PC-3 (cell line): ENCODE data around the gene DCDC2. TPM values are rescaled to one million over a fixed set of nuclear protein-coding genes. Genes with fewer than 3 reads are reported as not detected.
"Not testable (repeated sequence)": the region's sequence is repeated elsewhere in the genome, so short reads cannot be mapped to it uniquely, and the experiment has no call there.

Experiments used
- ATAC-seq: fragments of 200-7000 bp; cut with Tn5 transposase; 2 replicates; pipeline ENCODE4 v1.9.1; 2020; ENCODE audit warnings: mild to moderate bottlenecking, moderate library complexity
- BruUV-seq: library from RNA; stranded (reverse); fragments of 400-500 nt; replicated peaks from 2 replicates; lab custom pipeline; 2021; lab: Mats Ljungman, UMichigan
- CTCF ChIA-PET: fragments of 300-600 bp; sonication (Branson Sonifier 250); formaldehyde crosslinking; loops from one replicate; lab custom pipeline; 2022; ENCODE audit warnings: antibody characterized with exemption; lab: Charles Lee
- POLR2A ChIA-PET: fragments of 300-600 bp; sonication (Branson Sonifier 250); formaldehyde crosslinking; loops from one replicate; lab custom pipeline; 2022; ENCODE audit warnings: antibody characterized with exemption; ENCODE audit not compliant: unreplicated experiment; lab: Charles Lee
- DNase-seq: peaks from one replicate; pipeline ENCODE4 v3.0.0-alpha.2; 2015
- H2AFZ ChIP-seq: fragments of 300-600 bp; sonication (generic); 2 replicates; pipeline ENCODE4 v1.6.0; 2016; ENCODE audit warnings: antibody characterized with exemption, low read length
- H3F3A ChIP-seq: fragments of 300-600 bp; sonication (generic); one replicate; pipeline ENCODE4 v1.6.0; 2017; ENCODE audit warnings: antibody characterized with exemption, low read length, control low read depth, mild to moderate bottlenecking; ENCODE audit not compliant: unreplicated experiment
- H3K27ac ChIP-seq: fragments of 300-600 bp; sonication (generic); 2 replicates; pipeline ENCODE4 v1.5.1; 2016; ENCODE audit warnings: mild to moderate bottlenecking, low read length
- H3K27me3 ChIP-seq: fragments of 300-600 bp; sonication (generic); 2 replicates; pipeline ENCODE4 v1.6.1; 2016; ENCODE audit warnings: low read length, mixed read lengths
- H3K36me3 ChIP-seq: fragments of 300-600 bp; sonication (generic); 2 replicates; pipeline ENCODE4 v1.6.1; 2016; ENCODE audit warnings: low read depth, mixed run types, low read length, mixed read lengths
- H3K4me1 ChIP-seq: fragments of 300-600 bp; sonication (generic); 2 replicates; pipeline ENCODE4 v1.5.1; 2016; ENCODE audit warnings: low read length; ENCODE audit not compliant: insufficient read depth
- H3K4me2 ChIP-seq: fragments of 300-600 bp; sonication (generic); 2 replicates; pipeline ENCODE4 v1.6.0; 2016; ENCODE audit warnings: low read length
- H3K4me3 ChIP-seq: fragments of 300-600 bp; sonication (generic); 2 replicates; pipeline ENCODE4 v1.5.1; 2016; ENCODE audit warnings: mild to moderate bottlenecking, low read length, mixed read lengths
- H3K79me2 ChIP-seq: fragments of 300-600 bp; sonication (generic); 2 replicates; pipeline ENCODE4 v1.6.1; 2017; ENCODE audit warnings: low read length, mixed read lengths
- H3K9ac ChIP-seq: fragments of 300-600 bp; sonication (generic); 2 replicates; pipeline ENCODE4 v1.6.0; 2016; ENCODE audit warnings: mild to moderate bottlenecking, low read length
- H3K9me2 ChIP-seq: fragments of 300-600 bp; sonication (generic); replicated peaks from 2 replicates; pipeline ENCODE4 v1.6.1; 2016; ENCODE audit warnings: mixed run types, low read length, mixed read lengths
- H3K9me3 ChIP-seq: fragments of 300-600 bp; sonication (generic); 2 replicates; pipeline ENCODE4 v1.6.1; 2016; ENCODE audit warnings: low read length, mixed read lengths
- H4K20me1 ChIP-seq: fragments of 300-600 bp; sonication (generic); 2 replicates; pipeline ENCODE4 v1.6.1; 2016; ENCODE audit warnings: low read length, mixed read lengths
- EZH2 ChIP-seq: fragments of 300-600 bp; sonication (generic); IDR thresholded peaks from one replicate; pipeline ENCODE4 v1.6.1; 2017; ENCODE audit warnings: antibody characterized with exemption, mild to moderate bottlenecking, low read length; ENCODE audit not compliant: unreplicated experiment
- EZH2phosphoT487 ChIP-seq: fragments of 300-600 bp; sonication (generic); IDR thresholded peaks from 2 replicates; pipeline ENCODE4 v1.6.1; 2018; ENCODE audit warnings: mild to moderate bottlenecking, antibody characterized with exemption, low read length, borderline replicate concordance
- intact Hi-C: fragments of 100-400 bp; cut with micrococcal nuclease; formaldehyde crosslinking; loops from 2 replicates; pipeline ENCODE4 v1.9.0; 2023
- total RNA-seq: library from RNA; depleted of rRNA; stranded (reverse); fragments of >200 nt; gene quantifications from 2 replicates; pipeline ENCODE4 v1.2.3, GENCODE V29; 2014
- TF ChIP-seq, protein P1 (sequence below): fragments of 300-600 bp; sonication (generic); conservative IDR thresholded peaks from 2 replicates; pipeline ENCODE4 v1.5.1; 2017; ENCODE audit warnings: antibody characterized with exemption, low read depth, mild to moderate bottlenecking, low read length

Gene DCDC2
- total RNA-seq, 1 experiment from 2014 or later, result 0.11 TPM

DNA sequence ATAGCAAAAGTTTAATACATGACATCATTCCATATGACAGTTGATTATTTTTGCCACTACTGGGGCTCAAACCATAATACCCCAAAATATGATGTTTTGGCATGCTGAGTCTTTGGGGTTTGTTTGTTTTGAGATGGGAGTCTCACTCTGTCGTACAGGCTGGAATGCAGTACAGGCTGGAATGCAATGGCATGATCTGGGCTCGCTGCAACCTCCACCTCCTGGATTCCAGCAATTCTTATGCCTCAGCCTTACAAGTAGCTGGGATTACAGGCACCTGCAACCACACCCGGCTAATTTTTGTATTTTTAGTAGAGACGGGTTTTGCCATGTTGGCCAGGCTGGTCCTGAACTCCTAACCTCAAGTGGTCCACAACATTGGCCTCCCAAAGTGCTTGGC, 43.6 kb upstream of the DCDC2 start:
- TF ChIP-seq EZH2, result no peak
- TF ChIP-seq, protein P1, sequence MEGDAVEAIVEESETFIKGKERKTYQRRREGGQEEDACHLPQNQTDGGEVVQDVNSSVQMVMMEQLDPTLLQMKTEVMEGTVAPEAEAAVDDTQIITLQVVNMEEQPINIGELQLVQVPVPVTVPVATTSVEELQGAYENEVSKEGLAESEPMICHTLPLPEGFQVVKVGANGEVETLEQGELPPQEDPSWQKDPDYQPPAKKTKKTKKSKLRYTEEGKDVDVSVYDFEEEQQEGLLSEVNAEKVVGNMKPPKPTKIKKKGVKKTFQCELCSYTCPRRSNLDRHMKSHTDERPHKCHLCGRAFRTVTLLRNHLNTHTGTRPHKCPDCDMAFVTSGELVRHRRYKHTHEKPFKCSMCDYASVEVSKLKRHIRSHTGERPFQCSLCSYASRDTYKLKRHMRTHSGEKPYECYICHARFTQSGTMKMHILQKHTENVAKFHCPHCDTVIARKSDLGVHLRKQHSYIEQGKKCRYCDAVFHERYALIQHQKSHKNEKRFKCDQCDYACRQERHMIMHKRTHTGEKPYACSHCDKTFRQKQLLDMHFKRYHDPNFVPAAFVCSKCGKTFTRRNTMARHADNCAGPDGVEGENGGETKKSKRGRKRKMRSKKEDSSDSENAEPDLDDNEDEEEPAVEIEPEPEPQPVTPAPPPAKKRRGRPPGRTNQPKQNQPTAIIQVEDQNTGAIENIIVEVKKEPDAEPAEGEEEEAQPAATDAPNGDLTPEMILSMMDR, result no peak
- no peak for TF ChIP-seq EZH2phosphoT487
- DNase-seq (no peak), ATAC-seq (no peak)
- no peaks in the 10 kb centered on the region for H3K27me3 ChIP-seq
- H3K79me2 ChIP-seq, result peaks cover 43% of the 10 kb centered on the region
- H3K9ac ChIP-seq, result no peak overlapping the region
- no peak overlapping the region for H3K4me3 ChIP-seq
- H3K36me3 ChIP-seq, result peaks cover 5% of the 10 kb centered on the region
- POLR2A ChIA-PET, result no interaction called here
- H4K20me1 ChIP-seq, result peaks cover 13% of the 10 kb centered on the region; the same call in 1 of the 2 replicates
- H2AFZ ChIP-seq, result no peak overlapping the region
- H3K4me1 ChIP-seq, result peaks cover 18% of the 10 kb centered on the region
- no peak overlapping the region for H3K4me2 ChIP-seq
- H3F3A ChIP-seq, result no peaks in the 10 kb centered on the region
- CTCF ChIA-PET, result no interaction called here
- BruUV-seq, result no TSS peak
- H3K9me3 ChIP-seq, result no peaks in the 10 kb centered on the region
- no peaks in the 10 kb centered on the region for H3K9me2 ChIP-seq
- intact Hi-C loops, result no loop called here
- H3K27ac ChIP-seq, result no peak overlapping the region

DNA sequence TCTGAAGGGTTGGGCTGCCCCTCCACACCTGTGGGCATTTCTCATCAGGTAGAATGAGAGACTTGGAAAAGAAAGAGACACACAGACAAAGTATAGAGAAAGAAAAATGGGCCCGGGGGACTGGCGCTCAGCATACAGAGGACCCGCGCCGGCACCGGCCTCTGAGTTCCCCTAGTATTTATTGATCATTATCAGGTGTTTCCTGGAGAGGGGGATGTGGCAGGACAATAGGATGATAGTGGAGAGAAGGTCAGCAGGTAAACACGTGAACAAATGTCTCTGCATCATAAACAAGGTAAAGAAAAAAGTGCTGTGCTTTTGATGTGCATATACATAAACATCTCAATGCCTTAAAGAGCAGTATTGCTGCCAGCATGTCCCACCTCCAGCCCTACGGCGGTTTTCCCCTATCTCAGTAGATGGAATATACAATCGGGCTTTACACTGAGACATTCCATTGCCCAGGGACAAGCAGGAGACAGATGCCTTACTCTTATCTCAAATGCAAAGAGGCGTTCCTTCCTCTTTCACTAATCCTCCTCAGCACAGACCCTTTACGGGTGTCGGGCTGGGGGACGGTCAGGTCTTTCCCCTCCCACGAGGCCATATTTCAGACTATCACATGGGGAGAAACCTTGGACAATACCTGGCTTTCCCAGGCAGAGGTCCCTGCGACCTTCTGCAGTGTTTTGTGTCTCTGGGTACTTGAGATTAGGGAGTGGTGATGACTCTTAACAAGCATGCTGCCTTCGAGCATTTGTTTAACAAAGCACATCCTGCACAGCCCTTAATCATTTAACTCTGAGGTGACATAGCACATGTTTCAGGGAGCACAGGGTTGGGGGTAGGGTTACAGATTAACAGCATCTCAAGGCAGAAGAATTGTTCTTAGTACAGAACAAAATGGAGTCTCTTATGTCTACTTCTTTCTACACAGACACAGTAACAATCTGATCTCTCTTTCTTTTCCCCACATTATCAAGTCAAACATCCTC, 42.5 kb upstream of the DCDC2 start:
- Histone ChIP-seq H3K4me1 (peaks cover 19% of the 10 kb centered on the region), H3K79me2 (peaks cover 35% of the 10 kb centered on the region), H4K20me1 (peaks cover 12% of the 10 kb centered on the region; the same call in 1 of the 2 replicates)
- H3K9ac ChIP-seq, POLR2A ChIA-PET, H3K9me3 ChIP-seq, H2AFZ ChIP-seq, H3K4me2 ChIP-seq, DNase-seq, CTCF ChIA-PET, H3K36me3 ChIP-seq, H3K27me3 ChIP-seq, H3K4me3 ChIP-seq, BruUV-seq, H3F3A ChIP-seq, H3K27ac ChIP-seq, H3K9me2 ChIP-seq, intact Hi-C loops, ATAC-seq: not testable (repeated sequence)

DNA sequence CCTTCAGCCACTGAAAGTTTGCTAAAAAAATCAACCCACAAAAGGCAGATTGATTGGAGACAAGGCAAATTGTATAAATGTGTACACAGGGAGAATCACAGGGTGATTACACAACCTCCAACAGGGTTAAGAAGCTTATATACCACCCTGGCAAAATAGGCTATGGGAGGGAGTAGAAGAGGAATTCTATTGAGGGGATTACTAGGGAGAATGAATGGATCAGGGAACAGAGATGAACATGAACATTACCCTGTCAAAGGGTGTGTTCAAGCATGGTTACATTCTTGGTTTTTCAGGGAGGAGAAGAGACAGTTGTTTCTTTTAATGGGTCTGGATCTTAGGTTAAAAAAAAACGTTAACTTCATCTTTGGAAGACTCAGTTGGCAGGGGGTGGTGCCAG, 39.8 kb upstream of the DCDC2 start:
- ChIA-PET CTCF (interaction anchor here (0.6 kb wide), 1 partner anchor 9 kb away, joined by 7 read pairs; no protein-coding TSS in a partner anchor), POLR2A (no interaction called here)
- no peaks in the 10 kb centered on the region for H3K27me3 ChIP-seq
- no peaks in the 10 kb centered on the region for H3F3A ChIP-seq
- H3K4me3 ChIP-seq, result no peak overlapping the region
- H4K20me1 ChIP-seq, result no peaks in the 10 kb centered on the region
- H3K4me1 ChIP-seq, result peaks cover 13% of the 10 kb centered on the region
- DNase-seq, result no peak
- H3K9me2 ChIP-seq, result no peaks in the 10 kb centered on the region
- intact Hi-C loops, result no loop called here
- H3K36me3 ChIP-seq, result no peaks in the 10 kb centered on the region
- no TSS peak for BruUV-seq
- peaks cover 8% of the 10 kb centered on the region for H3K79me2 ChIP-seq
- ATAC-seq, result no peak
- H3K4me2 ChIP-seq, result no peak overlapping the region
- H3K9me3 ChIP-seq, result no peaks in the 10 kb centered on the region
- no peak overlapping the region for H3K9ac ChIP-seq
- H3K27ac ChIP-seq, result no peak overlapping the region
- H2AFZ ChIP-seq, result no peak overlapping the region
- TF ChIP-seq, protein P1, result no peak
- TF ChIP-seq EZH2 (no peak), EZH2phosphoT487 (no peak)
